ENCODE data around the gene ELK3. TPM values are rescaled to one million over a fixed set of nuclear protein-coding genes. Genes with fewer than 3 reads are reported as not detected.

ELK3 gene
- polyA plus RNA-seq, 1 of the 3 experiments (the other 2 are of a cell fraction): 33.8 TPM

GRCh38 chr12:96225994-96226399 lies 31.8 kb downstream of the ELK3 start (continued):
- TF ChIP-seq REST (IDR thresholded peaks at IDR 0.05; ENCODE audit: low read depth, low read length) (no peak), ELF1 (IDR thresholded peaks at IDR 0.05) (no peak), CHD2 (IDR thresholded peaks at IDR 0.05; ENCODE audit: low read length, partially characterized antibody) (no peak)

- no peak overlapping the region for H3K9ac ChIP-seq
- no peaks in the 10 kb centered on the region for H3K9me2 ChIP-seq
- CTCF ChIA-PET: interaction anchor here (1.5 kb wide), 1 partner anchor 175 kb away, joined by 5 read pairs; no protein-coding TSS in a partner anchor
- POLR2A ChIA-PET: no interaction called here
- H3K36me3 ChIP-seq (replicated peaks in 1 of 2; ENCODE audit: control insufficient read depth in 1 of 2, insufficient read depth in 2 of 2, low read length in 1 of 2): peaks cover 24 to 46% of the 10 kb centered on the region in 2 experiments
- peaks cover 4 to 12% of the 10 kb centered on the region in 2 experiments; a peak in 2 of 4 replicates for H3K4me1 ChIP-seq (ENCODE audit: control insufficient read depth in 1 of 2, insufficient read depth in 2 of 2, low read depth in 1 of 2, low read length in 1 of 2)
- no peak overlapping the region for H3K4me2 ChIP-seq
- H3K27me3 ChIP-seq (ENCODE audit: insufficient read depth): no peaks in the 10 kb centered on the region
- H3K9me3 ChIP-seq: no peaks in the 10 kb centered on the region
- no peak overlapping the region for H2AFZ ChIP-seq (ENCODE audit: low read depth)
- peaks cover 97% of the 10 kb centered on the region for H3K79me2 ChIP-seq (ENCODE audit: insufficient read depth)
- TF ChIP-seq CHD2 (IDR thresholded peaks at IDR 0.05; ENCODE audit: low read length, partially characterized antibody): no peak
- TF ChIP-seq CTCF (IDR thresholded peaks at IDR 0.05): no peak
- H4K20me1 ChIP-seq (ENCODE audit: insufficient read depth): peaks cover 46% of the 10 kb centered on the region
- H3F3A ChIP-seq (replicated peaks; ENCODE audit: insufficient read depth): no peaks in the 10 kb centered on the region
- H3K4me3 ChIP-seq (ENCODE audit: low read depth in 2 of 2, low read length in 1 of 2): no peak overlapping the region
- DNase-seq: no peak
- 97% methylated on average over 4 of the region's 4 CpGs for WGBS (ENCODE audit: low lambda C conversion rate)
- H3K27ac ChIP-seq (ENCODE audit: low read depth in 2 of 2, low read length in 1 of 2): no peak overlapping the region
These were observed 32.2 kb downstream of the ELK3 start for GRCh38 chr12:96226401-96226800.

DNA sequence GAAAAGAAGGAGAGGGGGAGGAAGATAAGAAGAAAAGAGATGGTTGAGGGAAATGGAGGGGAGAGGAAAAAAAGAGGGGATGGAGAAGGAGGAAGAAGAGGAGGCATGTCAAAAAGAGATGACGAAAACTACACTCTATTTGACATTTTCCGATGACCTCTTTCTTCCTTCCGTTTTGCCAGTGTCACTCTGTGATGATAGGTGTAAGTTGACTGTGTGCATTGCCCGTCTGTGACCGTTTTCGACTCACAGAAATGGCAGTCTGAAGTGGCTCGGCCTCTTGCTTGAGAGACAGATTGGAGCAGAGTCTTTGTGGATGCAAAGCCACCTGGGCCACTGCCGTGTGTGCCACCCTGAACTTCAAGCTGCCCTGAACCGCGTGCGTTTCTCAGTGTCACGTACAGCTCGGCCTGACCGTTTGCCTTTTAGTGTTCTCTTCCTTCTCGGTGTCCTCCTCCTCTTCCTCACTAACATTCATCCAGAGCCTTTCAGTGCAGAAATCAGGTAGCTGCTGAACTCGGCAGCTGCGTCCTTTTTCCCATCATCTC lies 32.7 kb downstream of the ELK3 start:
- 96% methylated on average over 17 of the region's 17 CpGs for WGBS (ENCODE audit: low lambda C conversion rate)
- H3K4me1 ChIP-seq (ENCODE audit: control insufficient read depth in 1 of 2, insufficient read depth in 2 of 2, low read depth in 1 of 2, low read length in 1 of 2): peaks cover 4 to 12% of the 10 kb centered on the region in 2 experiments; a peak in 2 of 4 replicates
- H3K27ac ChIP-seq (ENCODE audit: low read depth in 2 of 2, low read length in 1 of 2): no peak overlapping the region
- no peak overlapping the region for H3K4me2 ChIP-seq
- H3K9me3 ChIP-seq: no peaks in the 10 kb centered on the region
- H3K79me2 ChIP-seq (ENCODE audit: insufficient read depth): peaks cover 97% of the 10 kb centered on the region
- no peaks in the 10 kb centered on the region for H3F3A ChIP-seq (replicated peaks; ENCODE audit: insufficient read depth)
- H3K27me3 ChIP-seq (ENCODE audit: insufficient read depth): no peaks in the 10 kb centered on the region
- H3K9me2 ChIP-seq: no peaks in the 10 kb centered on the region
- H3K4me3 ChIP-seq (ENCODE audit: low read depth in 2 of 2, low read length in 1 of 2): no peak overlapping the region
- H2AFZ ChIP-seq (ENCODE audit: low read depth): no peak overlapping the region
- no peak overlapping the region for H3K9ac ChIP-seq
- peaks cover 51% of the 10 kb centered on the region for H4K20me1 ChIP-seq (ENCODE audit: insufficient read depth)
- CTCF ChIA-PET: interaction anchor here (1.5 kb wide), 1 partner anchor 174 kb away, joined by 5 read pairs; no protein-coding TSS in a partner anchor
- no peak for DNase-seq
- POLR2A ChIA-PET: no interaction called here
- peaks cover 24 to 46% of the 10 kb centered on the region in 2 experiments for H3K36me3 ChIP-seq (replicated peaks in 1 of 2; ENCODE audit: control insufficient read depth in 1 of 2, insufficient read depth in 2 of 2, low read length in 1 of 2)
- no peak for TF ChIP-seq RCOR1 (IDR thresholded peaks at IDR 0.05; ENCODE audit: low read length)
- TF ChIP-seq TAF1 (IDR thresholded peaks at IDR 0.05; ENCODE audit: borderline replicate concordance, low read depth, low read length): no peak
- no peak for TF ChIP-seq EP300 (IDR thresholded peaks at IDR 0.05; ENCODE audit: borderline replicate concordance in 1 of 2, low read depth in 1 of 2, low read length in 1 of 2)
- TF ChIP-seq TEAD4 (IDR thresholded peaks at IDR 0.05; ENCODE audit: borderline replicate concordance, insufficient read depth): no peak
- no peak for TF ChIP-seq FOSL2 (IDR thresholded peaks at IDR 0.05; ENCODE audit: borderline replicate concordance, low read depth)
- TF ChIP-seq RFX5 (IDR thresholded peaks at IDR 0.05; ENCODE audit: low read length): no peak
- no peak for TF ChIP-seq EZH2phosphoT487 (IDR thresholded peaks at IDR 0.05; ENCODE audit: borderline replicate concordance, low read depth)
- no peak for TF ChIP-seq TCF12 (IDR thresholded peaks at IDR 0.05)
- TF ChIP-seq, protein P1, sequence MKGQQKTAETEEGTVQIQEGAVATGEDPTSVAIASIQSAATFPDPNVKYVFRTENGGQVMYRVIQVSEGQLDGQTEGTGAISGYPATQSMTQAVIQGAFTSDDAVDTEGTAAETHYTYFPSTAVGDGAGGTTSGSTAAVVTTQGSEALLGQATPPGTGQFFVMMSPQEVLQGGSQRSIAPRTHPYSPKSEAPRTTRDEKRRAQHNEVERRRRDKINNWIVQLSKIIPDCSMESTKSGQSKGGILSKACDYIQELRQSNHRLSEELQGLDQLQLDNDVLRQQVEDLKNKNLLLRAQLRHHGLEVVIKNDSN (IDR thresholded peaks at IDR 0.05; ENCODE audit: borderline replicate concordance, low read depth): no peak
- TF ChIP-seq GABPA (IDR thresholded peaks at IDR 0.05; ENCODE audit: low read depth): no peak
- TF ChIP-seq YY1 (IDR thresholded peaks at IDR 0.05; ENCODE audit: low read depth): no peak
- no peak for TF ChIP-seq CHD2 (IDR thresholded peaks at IDR 0.05; ENCODE audit: low read length, partially characterized antibody)
- TF ChIP-seq, protein P2, sequence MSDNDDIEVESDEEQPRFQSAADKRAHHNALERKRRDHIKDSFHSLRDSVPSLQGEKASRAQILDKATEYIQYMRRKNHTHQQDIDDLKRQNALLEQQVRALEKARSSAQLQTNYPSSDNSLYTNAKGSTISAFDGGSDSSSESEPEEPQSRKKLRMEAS (IDR thresholded peaks at IDR 0.05; ENCODE audit: low read depth): no peak
- no peak for TF ChIP-seq GATA2 (CRISPR knock-in tag; IDR thresholded peaks at IDR 0.05)
- no peak for TF ChIP-seq SIN3A (IDR thresholded peaks at IDR 0.05; ENCODE audit: borderline replicate concordance, low read depth, low read length)

Measured in SK-N-SH (cell line).